ENCODE results near the gene CDK18.

CDK18 gene

DNA sequence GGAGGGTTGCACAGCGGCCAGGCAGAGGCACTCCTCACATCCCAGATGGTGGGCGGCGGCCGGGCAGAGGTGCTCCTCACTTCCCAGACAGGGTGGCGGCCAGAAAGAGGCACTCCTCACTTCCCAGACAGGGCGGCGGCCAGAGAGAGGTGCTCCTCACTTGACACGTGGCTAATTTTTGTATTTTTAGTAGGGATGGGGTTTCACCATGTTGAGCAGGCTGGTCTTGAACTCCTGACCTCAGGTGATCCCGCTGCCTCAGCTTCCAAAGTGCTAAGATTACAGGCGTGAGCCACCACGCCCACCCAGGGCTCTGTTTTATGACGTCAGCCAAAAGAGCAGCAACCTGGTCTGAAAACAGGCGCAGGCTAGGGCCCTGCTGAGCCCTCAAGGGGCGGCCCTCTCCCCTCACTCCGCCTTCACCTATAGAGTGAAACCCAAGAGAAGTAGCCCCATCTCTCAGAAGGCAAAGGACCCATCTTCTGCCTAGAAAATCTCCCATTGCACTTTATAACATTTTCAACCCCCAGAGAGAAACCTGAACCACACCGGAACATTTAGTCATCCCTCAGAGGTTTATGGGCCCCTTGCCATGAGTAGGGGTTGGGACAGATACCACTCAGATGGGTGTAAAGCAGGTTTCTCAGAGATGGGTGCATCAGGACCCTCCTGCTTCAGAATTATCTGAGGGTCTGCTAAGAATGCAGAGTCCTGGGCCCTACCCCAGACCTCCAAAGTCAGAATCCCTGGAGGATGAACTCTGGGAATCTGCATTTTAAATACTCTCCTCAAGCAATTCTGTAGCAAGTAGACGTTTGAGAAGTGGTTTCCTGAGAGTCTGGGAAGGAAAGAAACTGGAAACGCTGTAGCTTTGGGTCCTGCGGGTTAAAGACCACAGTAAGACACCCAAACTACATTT lies 40.8 kb downstream of the CDK18 start:
- no peak for DNase-seq (ENCODE audit: low read depth, low spot score)
- H3K4me3 ChIP-seq (ENCODE audit: low read depth, low read length) = no peak overlapping the region
- TF ChIP-seq, protein P1, sequence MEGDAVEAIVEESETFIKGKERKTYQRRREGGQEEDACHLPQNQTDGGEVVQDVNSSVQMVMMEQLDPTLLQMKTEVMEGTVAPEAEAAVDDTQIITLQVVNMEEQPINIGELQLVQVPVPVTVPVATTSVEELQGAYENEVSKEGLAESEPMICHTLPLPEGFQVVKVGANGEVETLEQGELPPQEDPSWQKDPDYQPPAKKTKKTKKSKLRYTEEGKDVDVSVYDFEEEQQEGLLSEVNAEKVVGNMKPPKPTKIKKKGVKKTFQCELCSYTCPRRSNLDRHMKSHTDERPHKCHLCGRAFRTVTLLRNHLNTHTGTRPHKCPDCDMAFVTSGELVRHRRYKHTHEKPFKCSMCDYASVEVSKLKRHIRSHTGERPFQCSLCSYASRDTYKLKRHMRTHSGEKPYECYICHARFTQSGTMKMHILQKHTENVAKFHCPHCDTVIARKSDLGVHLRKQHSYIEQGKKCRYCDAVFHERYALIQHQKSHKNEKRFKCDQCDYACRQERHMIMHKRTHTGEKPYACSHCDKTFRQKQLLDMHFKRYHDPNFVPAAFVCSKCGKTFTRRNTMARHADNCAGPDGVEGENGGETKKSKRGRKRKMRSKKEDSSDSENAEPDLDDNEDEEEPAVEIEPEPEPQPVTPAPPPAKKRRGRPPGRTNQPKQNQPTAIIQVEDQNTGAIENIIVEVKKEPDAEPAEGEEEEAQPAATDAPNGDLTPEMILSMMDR (IDR thresholded peaks at IDR 0.05; ENCODE audit: low read depth, low read length) = no peak
- in situ Hi-C loops (cut with HindIII; ENCODE audit: low sequenced_read_pairs) = no loop called here

DNA sequence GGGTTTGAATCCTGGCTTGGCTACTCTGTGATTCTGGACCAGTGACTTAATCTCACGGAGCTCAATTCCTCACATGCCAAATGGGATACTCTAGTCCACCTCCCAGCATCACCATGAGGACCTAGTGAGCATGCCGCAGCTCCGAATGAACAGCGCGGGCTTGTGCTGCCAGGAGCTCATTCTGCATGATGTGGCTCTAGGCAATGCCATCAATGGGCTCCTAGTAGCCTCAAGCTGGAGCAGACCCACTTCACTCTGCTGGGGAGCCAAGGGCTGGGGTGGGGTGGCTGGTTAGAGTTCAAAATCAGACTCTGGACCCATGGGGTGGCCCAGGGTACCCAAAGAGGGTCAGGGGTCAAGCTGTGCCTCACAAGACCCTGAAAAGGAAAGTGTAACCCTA lies 41.5 kb downstream of the CDK18 start:
- H3K4me3 ChIP-seq (ENCODE audit: low read depth, low read length) = no peak overlapping the region
- in situ Hi-C loops (cut with HindIII; ENCODE audit: low sequenced_read_pairs) = no loop called here
- TF ChIP-seq, protein P1 (IDR thresholded peaks at IDR 0.05; ENCODE audit: low read depth, low read length) = no peak
- no peak for DNase-seq (ENCODE audit: low read depth, low spot score)

DNA sequence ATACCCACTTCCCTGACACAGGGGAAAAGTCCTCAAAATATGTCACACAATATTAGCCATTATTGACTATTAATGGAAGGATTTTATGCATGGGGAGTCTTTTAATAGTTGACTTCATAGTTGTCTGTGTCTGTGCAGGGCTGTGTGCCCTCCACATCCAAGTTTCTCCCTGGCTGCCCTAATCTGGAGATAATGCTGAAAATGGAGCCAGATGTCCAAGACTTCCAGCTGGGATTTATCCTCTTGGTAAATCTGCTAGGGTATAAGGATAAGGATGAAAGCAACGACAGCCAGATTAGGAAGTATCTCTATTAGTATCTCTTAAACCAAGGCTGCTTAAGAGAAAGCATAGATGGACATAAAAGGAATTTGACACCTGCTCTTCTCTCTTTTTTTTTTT lies 42.1 kb downstream of the CDK18 start:
- in situ Hi-C loops (cut with HindIII; ENCODE audit: low sequenced_read_pairs) = no loop called here
- TF ChIP-seq, protein P1 (IDR thresholded peaks at IDR 0.05; ENCODE audit: low read depth, low read length) = no peak
- DNase-seq (ENCODE audit: low read depth, low spot score) = no peak
- H3K4me3 ChIP-seq (ENCODE audit: low read depth, low read length) = no peak overlapping the region

DNA sequence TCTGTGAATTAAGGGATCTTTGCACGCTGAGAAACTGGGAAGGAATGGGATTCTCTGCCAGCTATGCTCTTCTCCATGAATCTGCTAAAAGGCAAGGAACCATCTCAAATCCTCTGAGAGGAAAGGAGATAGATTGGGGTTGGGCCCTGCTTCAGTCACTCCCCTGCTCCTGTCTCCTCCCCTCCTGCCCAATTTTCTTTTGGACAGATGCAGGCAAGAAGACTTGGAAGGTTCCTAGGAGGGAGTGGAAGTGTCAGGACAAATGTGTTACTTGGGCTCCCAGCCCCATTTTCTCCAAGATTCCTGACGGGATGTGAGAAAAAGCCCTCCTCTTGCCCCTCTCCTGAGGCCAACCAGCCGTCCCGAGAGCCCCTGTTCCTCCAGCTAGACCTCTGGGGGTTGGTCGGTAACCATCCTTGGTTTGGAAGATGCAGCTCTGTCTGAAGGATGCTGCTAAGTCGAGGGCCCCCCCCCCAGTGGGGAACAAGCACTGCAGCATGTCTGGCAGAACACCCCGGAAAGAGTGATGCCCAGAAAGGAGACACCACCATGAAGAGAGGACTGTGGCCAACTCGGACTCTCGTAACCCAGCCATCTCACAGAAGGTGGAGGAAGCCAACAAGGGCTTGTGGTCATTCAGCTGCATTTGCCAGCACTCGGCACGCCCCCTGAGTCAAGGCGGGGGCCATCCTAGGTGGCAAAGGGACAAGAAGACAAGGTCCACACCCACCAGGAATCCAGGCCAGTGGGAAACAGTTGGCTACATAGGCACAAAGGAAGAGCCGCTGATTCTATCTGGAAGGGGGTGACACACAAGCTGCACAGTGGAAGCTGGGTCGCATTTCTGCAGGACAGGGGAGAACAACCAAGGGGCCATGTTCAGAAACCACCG lies 43.7 kb downstream of the CDK18 start:
- in situ Hi-C loops (cut with HindIII; ENCODE audit: low sequenced_read_pairs) = no loop called here
- no peak overlapping the region for H3K4me3 ChIP-seq (ENCODE audit: low read depth, low read length)
- no peak for DNase-seq (ENCODE audit: low read depth, low spot score)
- TF ChIP-seq, protein P1 (IDR thresholded peaks at IDR 0.05; ENCODE audit: low read depth, low read length) = no peak

DNA sequence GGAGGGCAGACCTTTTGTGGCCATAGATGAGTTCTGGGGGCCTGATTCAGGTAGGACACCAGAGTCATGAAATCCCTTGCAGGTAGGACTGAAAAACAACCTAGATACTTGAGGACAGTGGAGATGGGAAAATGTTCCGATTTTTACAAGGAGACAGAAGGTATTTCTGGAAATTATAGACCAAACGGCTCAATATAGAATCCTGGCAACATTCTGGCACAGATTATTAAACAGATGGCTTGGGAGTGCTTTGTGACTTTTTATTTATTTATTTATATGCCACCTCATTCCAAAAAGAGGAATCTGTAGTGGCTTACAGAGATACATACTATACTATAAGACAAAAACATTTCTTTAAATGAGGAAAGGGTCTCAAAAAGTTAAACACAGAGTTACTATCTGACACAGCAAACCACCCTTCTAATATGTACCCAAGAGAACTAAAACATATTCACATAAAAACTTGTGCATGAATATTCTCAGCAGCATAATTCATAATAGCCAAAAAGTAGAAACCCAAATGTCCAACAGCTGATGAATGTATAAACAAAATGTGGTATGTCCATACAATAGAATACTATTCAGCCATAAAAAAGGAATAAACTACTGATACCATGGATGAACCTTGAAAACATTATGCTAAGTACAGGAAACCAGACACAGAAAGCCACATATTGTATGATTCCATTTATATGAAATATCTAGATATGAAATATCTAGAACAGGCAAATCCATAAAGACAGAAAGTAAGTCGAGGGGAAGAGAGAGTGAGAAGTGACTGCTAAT lies 49.8 kb downstream of the CDK18 start:
- in situ Hi-C loops (cut with HindIII; ENCODE audit: low sequenced_read_pairs) = no loop called here
- TF ChIP-seq, protein P1 (IDR thresholded peaks at IDR 0.05; ENCODE audit: low read depth, low read length) = no peak

More for the DNA sequence above, 49.8 kb downstream of the CDK18 start:
- no peak for DNase-seq (ENCODE audit: low read depth, low spot score)
- H3K4me3 ChIP-seq (ENCODE audit: low read depth, low read length) = no peak overlapping the region

Data from astrocyte of the spinal cord (primary cell).